Measurements from ENCODE around the gene ATP6V0A1.
A peak's percentile ranks its signal among the peaks of the same experiment; 100 is the strongest.

Gene ATP6V0A1

DNA sequence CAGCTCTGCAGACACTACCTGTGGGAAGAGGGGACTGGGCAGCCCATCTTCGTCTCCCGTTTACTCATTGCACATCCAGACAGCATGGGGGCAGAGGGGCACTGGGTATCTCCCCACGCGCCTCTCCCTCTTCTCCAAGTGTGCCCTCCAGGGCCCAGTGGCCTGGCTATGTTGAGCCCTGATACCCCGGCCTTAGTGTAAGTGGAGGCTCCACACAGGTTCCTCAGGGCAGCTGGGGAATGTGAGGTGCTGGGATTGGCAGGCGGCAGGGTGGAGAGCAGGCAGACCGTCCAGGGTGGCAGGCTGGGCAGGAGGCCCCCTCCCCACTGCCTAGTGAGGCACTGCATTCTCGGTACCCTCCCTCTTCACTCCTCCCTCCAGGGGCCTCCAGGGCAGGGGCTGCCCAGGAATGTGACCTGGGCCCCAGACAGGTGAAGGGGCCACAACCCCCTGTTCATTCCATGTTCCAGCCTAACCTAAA, 64.2 kb downstream of the ATP6V0A1 start:
- Histone ChIP-seq H3K9ac (ENCODE audit: low read length) (no peak overlapping the region), H3K27ac (ENCODE audit: low read depth, low read length) (no peak overlapping the region), H4K8ac (ENCODE audit: low read depth, low read length) (no peak overlapping the region), H3K4me1 (ENCODE audit: control insufficient read depth, low read depth, low read length) (peaks cover 6% of the 10 kb centered on the region), H3K4ac (ENCODE audit: low read depth, low read length) (no peak overlapping the region), H3K4me3 (ENCODE audit: low read length) (no peak overlapping the region), H3K79me1 (ENCODE audit: low read length) (no peaks in the 10 kb centered on the region), H2AK5ac (ENCODE audit: low read length) (no peak overlapping the region), H3K27me3 (ENCODE audit: insufficient read depth, low read length, poor library complexity) (no peaks in the 10 kb centered on the region), H2BK15ac (replicated peaks; ENCODE audit: low read depth) (no peak overlapping the region), H2BK120ac (ENCODE audit: low read depth, low read length) (no peak overlapping the region), H3K23ac (ENCODE audit: low read length) (no peak overlapping the region), H2BK5ac (ENCODE audit: low read length) (no peak overlapping the region), H3K56ac (ENCODE audit: low read length) (no peak overlapping the region), H3K79me2 (ENCODE audit: control insufficient read depth, insufficient read depth, low read length) (no peaks in the 10 kb centered on the region), H4K5ac (ENCODE audit: low read length) (no peak overlapping the region), H3K4me2 (ENCODE audit: low read length) (no peak overlapping the region), H3K18ac (ENCODE audit: low read length) (no peak overlapping the region), H3K36me3 (ENCODE audit: control insufficient read depth, insufficient read depth, low read length) (peaks cover 2% of the 10 kb centered on the region)
- DNase-seq: no peak
- WGBS (ENCODE audit: extremely low coverage, insufficient coverage, low lambda C conversion rate): no CpG with 5 or more reads among the region's 8 CpGs

DNA sequence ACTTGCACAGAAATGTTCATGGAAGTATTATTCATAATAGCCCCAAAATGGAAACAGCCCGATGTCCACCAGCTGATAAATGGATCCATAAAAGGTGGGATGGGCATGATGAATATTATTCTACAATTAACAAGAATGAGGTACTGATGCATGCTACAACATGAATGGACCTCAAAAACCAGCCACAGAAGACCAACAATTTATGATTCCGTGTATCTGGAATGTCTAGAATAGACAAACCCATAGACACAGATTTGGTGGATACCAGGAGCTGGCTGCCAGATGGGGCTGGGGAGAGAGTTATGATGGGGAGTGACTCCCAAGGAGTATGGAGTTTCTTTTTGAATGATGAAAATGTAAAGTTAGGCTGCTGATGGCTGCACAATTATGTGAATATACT, 66.5 kb downstream of the ATP6V0A1 start:
- Histone ChIP-seq H3K79me1 (ENCODE audit: low read length) (no peaks in the 10 kb centered on the region), H2BK5ac (ENCODE audit: low read length) (no peak overlapping the region), H3K4ac (ENCODE audit: low read depth, low read length) (no peak overlapping the region), H3K18ac (ENCODE audit: low read length) (no peak overlapping the region), H4K8ac (ENCODE audit: low read depth, low read length) (no peak overlapping the region), H3K79me2 (ENCODE audit: control insufficient read depth, insufficient read depth, low read length) (no peaks in the 10 kb centered on the region), H2BK120ac (ENCODE audit: low read depth, low read length) (no peak overlapping the region), H3K27ac (ENCODE audit: low read depth, low read length) (no peak overlapping the region), H3K4me3 (ENCODE audit: low read length) (no peak overlapping the region), H3K23ac (ENCODE audit: low read length) (no peak overlapping the region), H4K5ac (ENCODE audit: low read length) (no peak overlapping the region), H2AK5ac (ENCODE audit: low read length) (no peak overlapping the region), H3K56ac (ENCODE audit: low read length) (no peak overlapping the region), H3K27me3 (ENCODE audit: insufficient read depth, low read length, poor library complexity) (no peaks in the 10 kb centered on the region), H3K4me2 (ENCODE audit: low read length) (no peak overlapping the region), H2BK15ac (replicated peaks; ENCODE audit: low read depth) (no peak overlapping the region), H3K4me1 (ENCODE audit: control insufficient read depth, low read depth, low read length) (peaks cover 2% of the 10 kb centered on the region), H3K36me3 (ENCODE audit: control insufficient read depth, insufficient read depth, low read length) (peaks cover 2% of the 10 kb centered on the region), H3K9ac (ENCODE audit: low read length) (no peak overlapping the region)
- no peak for DNase-seq
- no CpG with 5 or more reads among the region's 2 CpGs for WGBS (ENCODE audit: extremely low coverage, insufficient coverage, low lambda C conversion rate)

DNA sequence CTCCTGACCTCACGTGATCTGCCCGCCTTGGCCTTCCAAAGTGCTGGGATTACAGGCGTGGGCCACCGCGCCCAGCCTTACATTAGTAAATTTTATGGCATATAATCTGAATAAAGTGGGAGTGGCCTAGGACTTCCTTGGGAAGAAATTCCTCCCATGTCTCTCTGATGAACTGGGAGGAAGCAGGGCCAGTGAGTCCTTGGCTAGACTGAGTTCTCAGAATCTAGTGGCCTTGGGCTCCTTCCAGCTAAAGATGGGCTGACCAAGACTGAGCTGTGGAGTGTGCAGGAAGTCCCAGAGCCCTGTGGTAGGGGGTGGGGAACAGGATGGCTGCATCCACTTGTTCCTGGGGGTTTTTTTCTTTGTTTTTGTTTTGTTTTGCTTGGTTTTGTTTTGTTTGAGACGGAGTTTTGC, 67.4 kb downstream of the ATP6V0A1 start:
- H2BK5ac ChIP-seq (ENCODE audit: low read length): no peak overlapping the region
- H3K4ac ChIP-seq (ENCODE audit: low read depth, low read length): no peak overlapping the region
- H3K4me3 ChIP-seq (ENCODE audit: low read length): no peak overlapping the region
- no peak overlapping the region for H2BK15ac ChIP-seq (replicated peaks; ENCODE audit: low read depth)
- peaks cover 2% of the 10 kb centered on the region for H3K36me3 ChIP-seq (ENCODE audit: control insufficient read depth, insufficient read depth, low read length)
- no peak overlapping the region for H4K5ac ChIP-seq (ENCODE audit: low read length)
- H2AK5ac ChIP-seq (ENCODE audit: low read length): no peak overlapping the region
- no peak overlapping the region for H3K9ac ChIP-seq (ENCODE audit: low read length)
- no peak for DNase-seq
- no peak overlapping the region for H3K18ac ChIP-seq (ENCODE audit: low read length)
- H3K79me2 ChIP-seq (ENCODE audit: control insufficient read depth, insufficient read depth, low read length): no peaks in the 10 kb centered on the region
- no peak overlapping the region for H3K27ac ChIP-seq (ENCODE audit: low read depth, low read length)
- no peak overlapping the region for H2BK120ac ChIP-seq (ENCODE audit: low read depth, low read length)
- peaks cover 2% of the 10 kb centered on the region for H3K4me1 ChIP-seq (ENCODE audit: control insufficient read depth, low read depth, low read length)
- no peaks in the 10 kb centered on the region for H3K27me3 ChIP-seq (ENCODE audit: insufficient read depth, low read length, poor library complexity)
- WGBS (ENCODE audit: extremely low coverage, insufficient coverage, low lambda C conversion rate): no CpG with 5 or more reads among the region's 6 CpGs
- no peak overlapping the region for H4K8ac ChIP-seq (ENCODE audit: low read depth, low read length)
- H3K56ac ChIP-seq (ENCODE audit: low read length): no peak overlapping the region
- H3K4me2 ChIP-seq (ENCODE audit: low read length): no peak overlapping the region
- H3K79me1 ChIP-seq (ENCODE audit: low read length): no peaks in the 10 kb centered on the region
- no peak overlapping the region for H3K23ac ChIP-seq (ENCODE audit: low read length)

DNA sequence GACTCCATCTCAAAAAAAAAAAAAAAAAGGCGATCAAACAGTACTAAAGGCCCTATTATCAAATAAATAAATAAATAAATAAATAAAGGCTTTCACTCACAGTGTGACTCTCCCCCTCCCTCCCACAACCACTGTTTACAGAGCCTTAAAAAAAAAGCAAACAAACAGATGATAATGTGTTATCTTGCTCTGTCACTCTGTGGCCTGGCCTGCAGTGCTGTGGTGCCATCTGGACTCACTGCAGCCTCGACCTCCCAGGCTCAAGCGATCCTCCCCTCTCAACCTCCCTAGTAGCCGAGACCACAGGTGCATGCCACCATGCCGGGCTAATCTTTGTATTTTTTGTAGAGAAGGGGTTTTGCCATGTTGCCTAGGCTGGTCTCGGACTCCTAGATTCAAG, 69.3 kb downstream of the ATP6V0A1 start:
- no peak overlapping the region for H2BK5ac ChIP-seq (ENCODE audit: low read length)
- no peak for DNase-seq
- no CpG with 5 or more reads among the region's 6 CpGs for WGBS (ENCODE audit: extremely low coverage, insufficient coverage, low lambda C conversion rate)

DNA sequence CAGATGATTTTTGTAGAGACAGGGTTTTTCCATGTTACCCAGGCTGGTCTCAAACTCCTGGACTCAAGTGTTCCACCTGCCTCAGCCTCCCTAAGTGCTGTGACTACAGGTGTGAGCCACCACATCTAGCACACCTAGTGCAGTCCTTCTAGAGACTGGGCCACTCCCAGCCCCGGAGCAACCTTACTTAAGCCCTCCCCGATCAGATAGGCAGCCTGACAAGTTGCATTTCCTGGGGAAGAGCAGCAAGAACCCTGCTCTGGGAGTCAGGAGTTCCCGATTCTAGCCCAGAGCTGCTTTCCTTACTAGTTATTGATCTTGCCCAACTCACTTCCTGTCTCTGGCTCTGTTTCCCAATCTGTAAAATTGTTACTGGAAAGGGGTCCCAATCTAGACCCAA, 70.4 kb downstream of the ATP6V0A1 start:
- DNase-seq: peak; percentile 58
- no peak overlapping the region for H3K4me2 ChIP-seq (ENCODE audit: low read length)

More for the DNA sequence above, 69.3 kb downstream of the ATP6V0A1 start:
- H3K4me1 ChIP-seq (ENCODE audit: control insufficient read depth, low read depth, low read length): peaks cover 2% of the 10 kb centered on the region
- no peaks in the 10 kb centered on the region for H3K79me1 ChIP-seq (ENCODE audit: low read length)
- no peak overlapping the region for H3K56ac ChIP-seq (ENCODE audit: low read length)
- no peak overlapping the region for H2BK120ac ChIP-seq (ENCODE audit: low read depth, low read length)
- no peak overlapping the region for H3K4ac ChIP-seq (ENCODE audit: low read depth, low read length)
- H3K23ac ChIP-seq (ENCODE audit: low read length): no peak overlapping the region
- H3K36me3 ChIP-seq (ENCODE audit: control insufficient read depth, insufficient read depth, low read length): no peaks in the 10 kb centered on the region
- H3K4me3 ChIP-seq (ENCODE audit: low read length): no peak overlapping the region
- H3K79me2 ChIP-seq (ENCODE audit: control insufficient read depth, insufficient read depth, low read length): no peaks in the 10 kb centered on the region
- no peak overlapping the region for H4K5ac ChIP-seq (ENCODE audit: low read length)
- H2AK5ac ChIP-seq (ENCODE audit: low read length): no peak overlapping the region
- H3K4me2 ChIP-seq (ENCODE audit: low read length): no peak overlapping the region
- no peak overlapping the region for H3K9ac ChIP-seq (ENCODE audit: low read length)
- H3K27ac ChIP-seq (ENCODE audit: low read depth, low read length): no peak overlapping the region
- no peaks in the 10 kb centered on the region for H3K27me3 ChIP-seq (ENCODE audit: insufficient read depth, low read length, poor library complexity)
- H3K18ac ChIP-seq (ENCODE audit: low read length): no peak overlapping the region
- no peak overlapping the region for H2BK15ac ChIP-seq (replicated peaks; ENCODE audit: low read depth)
- no peak overlapping the region for H4K8ac ChIP-seq (ENCODE audit: low read depth, low read length)

DNA sequence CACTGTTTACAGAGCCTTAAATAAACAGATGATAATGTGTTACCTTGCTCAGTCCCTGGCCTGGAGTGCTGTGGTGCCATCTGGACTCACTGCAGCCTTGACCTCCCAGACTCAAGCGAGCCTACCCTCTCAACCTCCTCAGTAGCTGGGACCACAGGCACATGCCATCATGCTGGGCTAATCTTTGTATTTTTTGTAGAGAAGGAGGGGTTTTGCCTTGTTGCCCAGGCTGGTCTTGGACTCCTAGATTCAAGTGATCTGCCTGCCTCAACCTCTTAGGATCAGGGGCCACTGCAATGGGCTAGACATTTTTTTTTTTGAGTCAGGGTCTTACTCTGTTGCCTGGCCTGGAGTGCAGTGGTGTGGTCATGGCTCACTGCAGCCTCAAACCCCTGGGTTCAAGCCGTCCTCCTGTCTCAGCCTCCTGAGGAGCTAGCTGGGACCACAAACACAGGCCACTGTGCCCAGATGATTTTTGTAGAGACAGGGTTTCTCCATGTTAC, 72.3 kb downstream of the ATP6V0A1 start:
- no CpG with 5 or more reads among the region's 2 CpGs for WGBS (ENCODE audit: extremely low coverage, insufficient coverage, low lambda C conversion rate)

More for the DNA sequence above, 70.4 kb downstream of the ATP6V0A1 start:
- H3K27me3 ChIP-seq (ENCODE audit: insufficient read depth, low read length, poor library complexity): no peaks in the 10 kb centered on the region
- no peak overlapping the region for H2AK5ac ChIP-seq (ENCODE audit: low read length)
- no peak overlapping the region for H4K8ac ChIP-seq (ENCODE audit: low read depth, low read length)
- H3K18ac ChIP-seq (ENCODE audit: low read length): no peak overlapping the region
- H3K4ac ChIP-seq (ENCODE audit: low read depth, low read length): no peak overlapping the region
- H3K9ac ChIP-seq (ENCODE audit: low read length): no peak overlapping the region
- H2BK15ac ChIP-seq (replicated peaks; ENCODE audit: low read depth): no peak overlapping the region
- H3K79me2 ChIP-seq (ENCODE audit: control insufficient read depth, insufficient read depth, low read length): no peaks in the 10 kb centered on the region
- H3K36me3 ChIP-seq (ENCODE audit: control insufficient read depth, insufficient read depth, low read length): no peaks in the 10 kb centered on the region
- no peak overlapping the region for H3K4me3 ChIP-seq (ENCODE audit: low read length)
- H3K27ac ChIP-seq (ENCODE audit: low read depth, low read length): no peak overlapping the region
- H3K56ac ChIP-seq (ENCODE audit: low read length): no peak overlapping the region
- no peak overlapping the region for H2BK120ac ChIP-seq (ENCODE audit: low read depth, low read length)
- no peak overlapping the region for H3K23ac ChIP-seq (ENCODE audit: low read length)
- H3K4me1 ChIP-seq (ENCODE audit: control insufficient read depth, low read depth, low read length): peaks cover 2% of the 10 kb centered on the region
- no peaks in the 10 kb centered on the region for H3K79me1 ChIP-seq (ENCODE audit: low read length)
- H4K5ac ChIP-seq (ENCODE audit: low read length): no peak overlapping the region
- WGBS (ENCODE audit: extremely low coverage, insufficient coverage, low lambda C conversion rate): no CpG with 5 or more reads among the region's 3 CpGs
- H2BK5ac ChIP-seq (ENCODE audit: low read length): no peak overlapping the region

More for the DNA sequence above, 72.3 kb downstream of the ATP6V0A1 start:
- H3K27ac ChIP-seq (ENCODE audit: low read depth, low read length): peak overlapping the region; percentile 39
- H4K5ac ChIP-seq (ENCODE audit: low read length): no peak overlapping the region
- no peak overlapping the region for H3K4me2 ChIP-seq (ENCODE audit: low read length)
- no peaks in the 10 kb centered on the region for H3K79me2 ChIP-seq (ENCODE audit: control insufficient read depth, insufficient read depth, low read length)
- no peak overlapping the region for H2BK15ac ChIP-seq (replicated peaks; ENCODE audit: low read depth)
- H3K56ac ChIP-seq (ENCODE audit: low read length): peak overlapping the region; percentile 60
- H3K4ac ChIP-seq (ENCODE audit: low read depth, low read length): no peak overlapping the region
- H3K27me3 ChIP-seq (ENCODE audit: insufficient read depth, low read length, poor library complexity): no peaks in the 10 kb centered on the region
- H3K36me3 ChIP-seq (ENCODE audit: control insufficient read depth, insufficient read depth, low read length): no peaks in the 10 kb centered on the region
- no peak overlapping the region for H3K18ac ChIP-seq (ENCODE audit: low read length)
- no peak overlapping the region for H2BK120ac ChIP-seq (ENCODE audit: low read depth, low read length)
- DNase-seq: no peak
- H3K9ac ChIP-seq (ENCODE audit: low read length): no peak overlapping the region
- H2BK5ac ChIP-seq (ENCODE audit: low read length): peak overlapping the region; percentile 2
- H3K4me1 ChIP-seq (ENCODE audit: control insufficient read depth, low read depth, low read length): peaks cover 5% of the 10 kb centered on the region
- no peak overlapping the region for H3K4me3 ChIP-seq (ENCODE audit: low read length)
- H2AK5ac ChIP-seq (ENCODE audit: low read length): no peak overlapping the region
- H3K79me1 ChIP-seq (ENCODE audit: low read length): no peaks in the 10 kb centered on the region
- no peak overlapping the region for H3K23ac ChIP-seq (ENCODE audit: low read length)
- H4K8ac ChIP-seq (ENCODE audit: low read depth, low read length): no peak overlapping the region
